ENCODE data around the gene ABHD17C.

Gene ABHD17C

GRCh38 chr15:80669663-80670273 is 25.3 kb upstream of the ABHD17C start:
- no peak for TF ChIP-seq CTCF (IDR thresholded peaks at IDR 0.05; ENCODE audit: insufficient read depth, low read length, poor library complexity, severe bottlenecking)
- H3K4me3 ChIP-seq (replicated peaks; ENCODE audit: low read depth, low read length) = no peak overlapping the region
- DNase-seq (ENCODE audit: extremely low read depth, insufficient read length) = peak; percentile 10
- no peaks in the 10 kb centered on the region for H3K36me3 ChIP-seq (ENCODE audit: control insufficient read depth, insufficient read depth, low read length)
- no peaks in the 10 kb centered on the region for H3K27me3 ChIP-seq (replicated peaks; ENCODE audit: control insufficient read depth, insufficient read depth, low read length)

- Histone ChIP-seq H3K27me3 (replicated peaks; ENCODE audit: control insufficient read depth, insufficient read depth, low read length) (no peaks in the 10 kb centered on the region), H3K36me3 (ENCODE audit: control insufficient read depth, insufficient read depth, low read length) (no peaks in the 10 kb centered on the region), H3K4me3 (replicated peaks; ENCODE audit: low read depth, low read length) (no peak overlapping the region)
- peak; percentile 22 for DNase-seq (ENCODE audit: extremely low read depth, insufficient read length)
- peak; percentile 40 for TF ChIP-seq CTCF (IDR thresholded peaks at IDR 0.05; ENCODE audit: insufficient read depth, low read length, poor library complexity, severe bottlenecking)
These were observed 21.4 kb upstream of the ABHD17C start for GRCh38 chr15:80673561-80674244.

GRCh38 chr15:80674245-80674614 is 20.9 kb upstream of the ABHD17C start:
- DNase-seq (ENCODE audit: extremely low read depth, insufficient read length) = peak; percentile 37
- TF ChIP-seq CTCF (IDR thresholded peaks at IDR 0.05; ENCODE audit: insufficient read depth, low read length, poor library complexity, severe bottlenecking) = no peak
- no peaks in the 10 kb centered on the region for H3K36me3 ChIP-seq (ENCODE audit: control insufficient read depth, insufficient read depth, low read length)

GRCh38 chr15:80677041-80677440 is 18.1 kb upstream of the ABHD17C start:
- DNase-seq (ENCODE audit: extremely low read depth, insufficient read length) = no peak
- H3K4me3 ChIP-seq (replicated peaks; ENCODE audit: low read depth, low read length) = no peak overlapping the region
- no peaks in the 10 kb centered on the region for H3K36me3 ChIP-seq (ENCODE audit: control insufficient read depth, insufficient read depth, low read length)
- H3K27me3 ChIP-seq (replicated peaks; ENCODE audit: control insufficient read depth, insufficient read depth, low read length) = no peaks in the 10 kb centered on the region
- TF ChIP-seq CTCF (IDR thresholded peaks at IDR 0.05; ENCODE audit: insufficient read depth, low read length, poor library complexity, severe bottlenecking) = no peak

More at GRCh38 chr15:80674245-80674614, 20.9 kb upstream of the ABHD17C start:
- Histone ChIP-seq H3K4me3 (replicated peaks; ENCODE audit: low read depth, low read length) (no peak overlapping the region), H3K27me3 (replicated peaks; ENCODE audit: control insufficient read depth, insufficient read depth, low read length) (no peaks in the 10 kb centered on the region)

- no peak overlapping the region for H3K4me3 ChIP-seq (replicated peaks; ENCODE audit: low read depth, low read length)
- H3K36me3 ChIP-seq (ENCODE audit: control insufficient read depth, insufficient read depth, low read length) = no peaks in the 10 kb centered on the region
- DNase-seq (ENCODE audit: extremely low read depth, insufficient read length) = no peak
- no peaks in the 10 kb centered on the region for H3K27me3 ChIP-seq (replicated peaks; ENCODE audit: control insufficient read depth, insufficient read depth, low read length)
- TF ChIP-seq CTCF (IDR thresholded peaks at IDR 0.05; ENCODE audit: insufficient read depth, low read length, poor library complexity, severe bottlenecking) = no peak
These were observed 15.8 kb upstream of the ABHD17C start for GRCh38 chr15:80679167-80679803.
